ENCODE measurements around the gene CELF3. TPM values are rescaled to one million over a fixed set of nuclear protein-coding genes. Genes with fewer than 3 reads are reported as not detected.

The CELF3 gene
- total RNA-seq, 1 donor = not detected

GRCh38 chr1:151668090-151668489 lies 48.5 kb downstream of the CELF3 start:
- Histone ChIP-seq H3K4me2 (ENCODE audit: insufficient read depth, low read length) (no peak overlapping the region), H3K4me3 (ENCODE audit: insufficient read depth, low read length) (no peak overlapping the region), H3K27ac (ENCODE audit: low read depth, low read length) (no peak overlapping the region), H3K79me2 (ENCODE audit: insufficient read depth, low read length) (no peaks in the 10 kb centered on the region), H3K9me3 (ENCODE audit: low read depth, low read length) (no peaks in the 10 kb centered on the region), H3K36me3 (ENCODE audit: insufficient read depth, low read length) (peaks cover 10% of the 10 kb centered on the region), H2AFZ (ENCODE audit: low read length) (no peak overlapping the region), H3K27me3 (ENCODE audit: insufficient read depth, low read length) (no peaks in the 10 kb centered on the region), H4K20me1 (ENCODE audit: insufficient read depth, low read length) (no peaks in the 10 kb centered on the region), H3K4me1 (ENCODE audit: insufficient read depth, low read length) (no peaks in the 10 kb centered on the region)
- TF ChIP-seq CTCF (IDR thresholded peaks at IDR 0.05; ENCODE audit: extremely low read depth, low read depth, low read length) = no peak
- no peak for DNase-seq (ENCODE audit: insufficient read length, low spot score, missing footprints)

DNA sequence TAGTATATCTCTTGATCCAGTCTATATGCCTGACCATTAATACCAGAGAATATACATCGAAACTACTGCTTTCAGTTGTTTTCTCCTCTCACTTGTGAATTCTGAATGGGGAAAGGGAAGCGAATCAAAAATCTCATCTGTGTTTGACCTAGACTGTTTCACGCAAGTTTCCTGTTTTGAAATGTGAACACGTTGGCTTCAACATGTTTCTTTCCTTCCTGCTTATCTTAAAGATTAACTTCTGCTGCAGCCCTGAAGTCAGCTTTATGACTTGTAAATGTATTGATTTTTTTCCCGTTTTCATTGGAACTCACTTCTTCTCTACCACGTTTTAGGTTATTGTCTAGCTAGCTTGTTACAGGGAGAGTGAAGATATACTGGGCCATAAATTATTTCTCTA lies 54.9 kb downstream of the CELF3 start:
- no peaks in the 10 kb centered on the region for H3K27me3 ChIP-seq (ENCODE audit: insufficient read depth, low read length)
- no peak for DNase-seq (ENCODE audit: insufficient read length, low spot score, missing footprints)
- no peak overlapping the region for H3K4me3 ChIP-seq (ENCODE audit: insufficient read depth, low read length)
- H4K20me1 ChIP-seq (ENCODE audit: insufficient read depth, low read length) = no peaks in the 10 kb centered on the region
- H3K27ac ChIP-seq (ENCODE audit: low read depth, low read length) = no peak overlapping the region
- no peak for TF ChIP-seq CTCF (IDR thresholded peaks at IDR 0.05; ENCODE audit: extremely low read depth, low read depth, low read length)
- no peak overlapping the region for H3K4me2 ChIP-seq (ENCODE audit: insufficient read depth, low read length)
- H3K9me3 ChIP-seq (ENCODE audit: low read depth, low read length) = no peaks in the 10 kb centered on the region
- no peaks in the 10 kb centered on the region for H3K4me1 ChIP-seq (ENCODE audit: insufficient read depth, low read length)
- H3K79me2 ChIP-seq (ENCODE audit: insufficient read depth, low read length) = peaks cover 2% of the 10 kb centered on the region
- H3K36me3 ChIP-seq (ENCODE audit: insufficient read depth, low read length) = peaks cover 18% of the 10 kb centered on the region
- no peak overlapping the region for H2AFZ ChIP-seq (ENCODE audit: low read length)

- TF ChIP-seq CTCF (IDR thresholded peaks at IDR 0.05; ENCODE audit: extremely low read depth, low read depth, low read length) = no peak
- H3K79me2 ChIP-seq (ENCODE audit: insufficient read depth, low read length) = peaks cover 14% of the 10 kb centered on the region
- peaks cover 13% of the 10 kb centered on the region for H3K36me3 ChIP-seq (ENCODE audit: insufficient read depth, low read length)
- peaks cover 10% of the 10 kb centered on the region for H3K4me1 ChIP-seq (ENCODE audit: insufficient read depth, low read length)
- no peak overlapping the region for H2AFZ ChIP-seq (ENCODE audit: low read length)
- H4K20me1 ChIP-seq (ENCODE audit: insufficient read depth, low read length) = no peaks in the 10 kb centered on the region
- DNase-seq (ENCODE audit: insufficient read length, low spot score, missing footprints) = no peak
- H3K9me3 ChIP-seq (ENCODE audit: low read depth, low read length) = no peaks in the 10 kb centered on the region
- H3K27ac ChIP-seq (ENCODE audit: low read depth, low read length) = no peak overlapping the region
- H3K4me2 ChIP-seq (ENCODE audit: insufficient read depth, low read length) = no peak overlapping the region
- no peak overlapping the region for H3K4me3 ChIP-seq (ENCODE audit: insufficient read depth, low read length)
- no peaks in the 10 kb centered on the region for H3K27me3 ChIP-seq (ENCODE audit: insufficient read depth, low read length)
Measured at GRCh38 chr1:151655371-151655770, 61.2 kb downstream of the CELF3 start.

DNA sequence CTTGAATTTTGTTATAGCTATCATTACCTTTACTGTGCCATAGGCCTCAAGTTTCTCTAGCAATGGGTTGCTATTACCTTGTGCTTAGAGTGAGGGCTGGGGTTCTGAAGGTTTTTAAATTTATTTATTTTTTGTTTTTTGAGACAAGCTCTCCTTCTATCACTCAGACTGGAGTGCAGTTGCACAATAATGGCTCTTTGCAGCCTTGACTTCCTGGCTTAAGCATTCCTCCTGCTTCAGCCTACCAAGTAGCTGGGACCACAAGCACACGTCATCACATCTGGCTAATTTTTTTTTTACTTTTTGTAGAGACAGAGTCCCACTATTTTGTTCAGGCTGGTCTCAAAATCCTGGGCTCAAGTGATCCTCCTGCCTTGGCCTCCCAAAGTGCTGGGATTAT lies 63.2 kb downstream of the CELF3 start:
- TF ChIP-seq CTCF (IDR thresholded peaks at IDR 0.05; ENCODE audit: extremely low read depth, low read depth, low read length) = no peak
- H3K27me3 ChIP-seq (ENCODE audit: insufficient read depth, low read length) = no peaks in the 10 kb centered on the region
- peaks cover 10% of the 10 kb centered on the region for H3K4me1 ChIP-seq (ENCODE audit: insufficient read depth, low read length)
- H4K20me1 ChIP-seq (ENCODE audit: insufficient read depth, low read length) = no peaks in the 10 kb centered on the region
- peaks cover 5% of the 10 kb centered on the region for H3K36me3 ChIP-seq (ENCODE audit: insufficient read depth, low read length)
- peaks cover 17% of the 10 kb centered on the region for H3K79me2 ChIP-seq (ENCODE audit: insufficient read depth, low read length)
- no peak overlapping the region for H2AFZ ChIP-seq (ENCODE audit: low read length)
- no peak overlapping the region for H3K4me2 ChIP-seq (ENCODE audit: insufficient read depth, low read length)
- no peak overlapping the region for H3K4me3 ChIP-seq (ENCODE audit: insufficient read depth, low read length)
- no peak overlapping the region for H3K27ac ChIP-seq (ENCODE audit: low read depth, low read length)
- no peaks in the 10 kb centered on the region for H3K9me3 ChIP-seq (ENCODE audit: low read depth, low read length)
- DNase-seq (ENCODE audit: insufficient read length, low spot score, missing footprints) = no peak

Small RNAs within 50 kb of the gene (small RNA-seq; reads per million reads assigned to genes)
- not detected for gene RNU6-662P

Other genes with a start within 250 kb of the CELF3 start
- not detected in 2 replicates for gene CGN, start 205.4 kb downstream of the CELF3 start, total RNA-seq
- gene TUFT1, start 176.5 kb downstream of the CELF3 start, total RNA-seq = 12.7 and 16.3 TPM in 2 replicates
- gene SNX27, start 104.8 kb downstream of the CELF3 start, total RNA-seq = 23.5 and 25.6 TPM in 2 replicates
- not detected in 2 replicates for gene RIIAD1, start 4.7 kb upstream of the CELF3 start, total RNA-seq
- 68.4 and 73.8 TPM in 2 replicates for gene MRPL9, start 46.7 kb upstream of the CELF3 start, total RNA-seq
- 1.1 and 1.2 TPM in 2 replicates for gene TDRKH, start 73.7 kb upstream of the CELF3 start, total RNA-seq
- gene LINGO4, start 88.6 kb upstream of the CELF3 start, total RNA-seq = not detected in 2 replicates
- not detected in 2 replicates for gene RORC, start 115.0 kb upstream of the CELF3 start, total RNA-seq
- not detected in 2 replicates for gene C2CD4D, start 123.0 kb upstream of the CELF3 start, total RNA-seq
- gene THEM5, start 136.9 kb upstream of the CELF3 start, total RNA-seq = not detected in 2 replicates
- 9.8 and 13.8 TPM in 2 replicates for gene THEM4, start 192.7 kb upstream of the CELF3 start, total RNA-seq